DMS 273 treated with DMSO at 0.1 percent for 48 hours (cell line): ENCODE results near the gene NFU1.
A peak's percentile ranks its signal among the peaks of the same experiment; 100 is the strongest.
"Not testable (repeated sequence)": the region's sequence is repeated elsewhere in the genome, so short reads cannot be mapped to it uniquely, and the experiment has no call there.

Experiments used
- DNase-seq: peaks from one replicate; lab custom pipeline; 2025; lab: John Stamatoyannopoulos, UW

Gene NFU1

DNA sequence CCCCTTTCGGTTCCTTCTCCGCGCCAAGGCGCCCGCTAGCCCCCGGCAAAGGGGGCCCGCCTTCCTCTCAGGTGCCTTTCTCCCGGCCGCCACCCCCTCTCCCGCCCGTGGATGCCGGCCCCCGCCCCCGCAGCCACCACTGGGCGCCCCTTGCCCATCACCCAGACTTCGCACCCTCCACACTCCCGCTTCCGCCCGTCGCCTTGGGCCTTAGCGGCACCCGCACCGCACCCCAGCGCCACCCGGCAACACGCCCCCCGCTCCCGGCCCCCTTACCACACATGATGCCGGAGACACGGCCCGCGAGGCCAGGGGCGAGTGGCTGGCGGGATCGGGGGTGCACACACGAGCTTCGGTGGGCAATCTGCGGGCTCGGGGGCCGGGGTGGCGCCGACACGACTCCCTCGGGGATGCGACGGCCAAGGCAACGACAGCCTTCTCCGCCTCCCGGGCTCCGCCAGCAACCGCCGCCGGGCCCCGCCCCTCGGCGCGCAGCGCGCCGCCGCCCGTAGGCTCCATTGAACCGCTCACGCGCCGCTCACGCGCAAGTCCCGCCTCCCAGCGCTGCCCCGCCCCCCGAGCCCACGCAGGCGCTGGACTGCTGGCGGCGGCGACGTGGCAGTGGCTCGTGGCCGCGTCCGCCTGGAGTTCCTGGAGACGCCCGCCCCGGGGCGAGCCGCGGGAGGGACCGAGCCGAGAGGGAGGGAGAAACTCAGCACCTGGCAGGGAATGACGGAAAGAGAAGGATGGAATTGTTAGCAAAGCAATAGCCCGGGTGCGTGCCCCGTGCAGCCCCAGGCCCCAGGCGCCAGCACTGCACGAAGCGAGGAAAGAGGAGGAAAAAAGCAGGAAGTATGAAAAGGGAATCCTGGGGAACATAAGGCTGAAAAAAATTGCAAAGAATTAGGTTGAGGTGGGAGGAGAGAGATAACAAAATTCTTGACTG lies 50.2 kb downstream of the NFU1 start, which contains the start of gene GFPT1:
GFPT1 (minus strand) TSS at position 439 of the 946 bp plus-strand sequence; CDS start at position 283, 156 bp downstream.
- DNase-seq, result peak; percentile 75

DNA sequence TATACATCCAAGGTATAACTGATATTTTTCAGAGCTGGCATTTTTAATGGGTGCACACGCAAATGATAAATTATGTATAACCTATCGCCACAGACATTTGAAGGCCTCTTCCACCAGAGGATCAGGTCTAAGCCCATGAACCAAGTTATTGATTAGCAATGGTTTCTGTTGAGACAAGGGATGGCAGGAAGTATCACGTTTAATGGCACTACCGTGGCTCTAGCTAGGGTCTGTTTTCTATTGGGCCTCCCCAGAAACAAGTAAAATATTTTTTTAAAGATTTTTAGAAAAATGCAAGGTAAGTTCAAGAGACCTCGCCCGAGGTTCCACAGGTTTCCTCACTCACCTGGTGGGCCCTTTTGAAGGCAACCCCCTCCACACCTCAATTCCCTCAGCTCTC lies 50.9 kb downstream of the NFU1 start:
- no peak for DNase-seq

DNA sequence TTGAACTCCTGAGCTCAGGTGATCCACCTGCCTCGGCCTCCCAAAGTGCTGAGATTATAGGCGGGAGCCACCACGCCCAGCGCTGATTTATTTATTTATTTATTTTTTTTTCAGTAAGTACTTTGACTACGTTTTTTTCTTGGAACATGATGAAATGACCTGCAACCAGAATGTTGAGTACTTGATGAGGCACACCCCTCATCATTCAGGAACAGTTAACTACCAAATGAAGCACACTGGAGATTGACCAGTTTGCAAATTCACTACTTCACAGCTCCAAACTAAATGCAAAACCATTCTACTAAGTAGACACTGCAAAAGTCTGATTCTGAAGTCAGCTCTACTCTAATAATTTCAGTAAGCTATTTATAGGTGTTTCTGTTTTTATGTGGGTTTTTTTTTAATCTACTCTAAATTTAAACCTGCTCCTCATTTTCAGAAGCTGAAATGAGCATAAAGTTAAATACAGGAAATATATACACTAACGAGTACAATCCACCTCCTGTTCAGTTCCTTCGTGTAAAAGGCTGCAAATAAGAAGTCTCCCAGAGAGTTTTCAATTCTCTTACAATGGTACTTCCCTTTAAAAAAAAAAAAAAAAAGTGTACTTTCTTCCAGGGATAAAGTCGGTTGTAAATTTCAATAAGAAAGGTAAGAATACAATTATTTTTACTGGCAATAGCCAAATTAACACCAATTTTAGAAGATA lies 51.6 kb downstream of the NFU1 start:
- no peak for DNase-seq

DNA sequence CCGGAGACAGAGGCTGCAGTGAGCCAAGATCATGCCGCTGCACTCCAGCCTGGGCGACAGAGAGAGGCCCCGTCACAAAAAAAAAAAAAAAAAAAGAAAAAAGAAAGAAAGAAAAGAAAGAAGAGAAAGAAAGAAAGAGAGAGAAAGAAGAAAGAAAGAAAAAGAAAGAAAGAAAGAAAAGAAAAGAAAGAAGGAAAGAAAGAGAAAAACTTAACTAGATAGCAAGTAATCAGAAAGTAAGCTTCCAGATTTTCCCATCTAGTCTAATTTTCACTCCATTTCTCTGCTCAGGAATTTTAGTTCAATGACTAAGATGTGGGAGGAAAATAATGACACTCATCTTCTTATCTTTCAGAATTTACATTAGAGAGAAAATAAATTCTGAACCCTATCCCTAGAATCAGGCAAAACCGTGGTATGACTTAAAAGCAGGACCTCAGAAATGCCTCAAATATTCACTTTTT lies 52.6 kb downstream of the NFU1 start:
- DNase-seq, result no peak

DNA sequence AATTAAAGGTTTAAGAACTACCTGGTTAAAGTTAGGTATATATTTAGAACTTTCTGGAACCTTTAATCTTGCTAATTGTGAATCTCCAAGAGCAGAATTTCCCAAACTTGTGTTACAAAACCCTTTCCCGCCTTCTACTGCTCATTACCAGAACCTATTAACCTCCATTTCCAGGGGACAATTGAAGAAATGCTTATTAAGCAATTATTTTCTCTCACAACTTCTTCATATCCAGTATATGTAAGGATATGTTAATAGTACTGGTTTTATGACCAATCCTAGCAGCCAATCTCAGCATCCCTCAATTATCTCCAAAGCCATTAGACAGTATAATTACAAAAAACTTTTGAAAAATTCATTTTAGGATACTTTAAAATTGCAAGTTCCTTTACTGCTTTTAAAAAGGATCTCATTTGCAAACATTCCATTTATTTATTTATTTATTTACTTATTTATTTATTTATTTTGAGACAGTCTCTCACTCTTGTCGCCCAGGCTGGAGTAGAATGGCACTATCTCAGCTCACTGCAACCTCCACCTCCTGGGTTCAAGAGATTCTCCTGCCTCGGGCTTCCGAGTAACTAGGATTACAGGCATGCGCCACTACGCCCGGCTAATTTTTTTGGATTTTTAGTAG lies 53.9 kb downstream of the NFU1 start:
- no peak for DNase-seq

DNA sequence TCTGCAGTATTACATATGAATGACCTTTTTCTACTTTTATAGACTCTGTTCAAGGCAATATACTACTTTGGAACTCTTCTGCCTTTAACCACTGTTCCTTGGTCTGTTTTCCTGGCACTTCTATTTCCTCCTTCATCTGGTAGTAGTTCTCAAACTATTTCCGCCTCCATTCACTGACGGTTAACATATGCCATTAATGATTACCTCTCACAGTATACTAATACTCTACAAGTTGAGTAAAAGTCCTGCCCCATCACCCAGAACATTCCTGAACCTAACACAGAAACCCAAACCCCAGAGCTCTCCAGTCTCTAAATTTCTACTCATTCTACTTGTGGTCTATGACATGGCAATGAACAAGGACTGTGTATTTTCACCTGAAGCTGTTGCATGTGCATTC lies 54.7 kb downstream of the NFU1 start:
- DNase-seq, result no peak

DNA sequence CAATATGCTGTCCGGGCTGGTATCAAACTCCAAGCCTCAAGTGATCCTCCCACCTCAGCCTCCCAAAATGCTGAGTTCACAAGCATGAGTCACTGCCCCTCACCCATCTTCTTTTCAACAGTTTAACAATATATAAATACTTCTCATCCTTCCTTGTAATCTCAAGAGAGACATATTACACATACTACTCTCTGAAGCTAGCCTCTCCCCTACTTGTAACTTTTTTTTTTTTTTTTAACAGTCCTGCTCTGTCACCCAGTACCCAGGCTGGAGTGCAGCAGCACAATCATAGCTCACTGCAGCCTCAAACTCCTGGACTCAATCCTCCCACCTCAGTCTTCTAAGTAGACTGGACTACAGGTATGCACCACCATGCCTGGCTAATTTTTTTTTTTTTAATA lies 55.9 kb downstream of the NFU1 start:
- DNase-seq, result no peak

DNA sequence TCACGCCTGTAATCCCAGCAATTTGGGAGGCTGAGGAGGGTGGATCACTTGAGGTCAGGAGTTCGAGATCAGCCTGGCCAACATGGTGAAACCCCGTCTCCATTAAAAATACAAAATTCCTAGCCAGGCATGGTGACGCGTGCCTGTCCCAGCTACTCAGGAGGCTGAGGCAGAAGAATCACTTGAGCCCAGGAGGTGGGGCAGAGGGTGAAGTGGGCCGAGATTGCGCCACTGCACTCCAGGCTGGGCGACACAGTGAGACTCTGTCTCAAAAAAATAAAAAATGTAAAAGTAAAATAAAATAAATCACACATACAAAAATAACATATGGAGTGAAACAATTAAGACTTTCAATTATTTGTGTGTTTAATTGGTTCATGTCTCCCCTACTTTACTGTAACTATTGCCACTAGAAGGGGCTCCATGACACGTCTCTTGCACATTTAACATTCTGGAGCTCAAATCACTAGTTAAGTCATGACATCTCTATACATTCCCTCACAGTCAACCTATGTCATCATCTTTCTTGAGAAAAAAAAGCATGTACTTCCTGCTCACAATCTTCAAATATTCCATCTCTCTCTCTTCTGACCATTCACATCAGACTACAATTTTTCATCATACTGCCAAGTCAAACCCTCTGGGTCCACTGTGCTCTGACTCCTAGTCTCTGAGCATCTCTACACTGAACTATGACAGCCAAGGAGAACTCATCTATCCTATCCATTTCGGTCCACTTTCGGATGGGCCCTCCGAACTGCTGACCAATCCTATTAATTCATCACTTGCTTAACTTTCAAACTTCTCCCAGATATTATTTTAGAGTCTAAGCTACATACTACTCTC lies 56.9 kb downstream of the NFU1 start:
- DNase-seq, result no peak

DNA sequence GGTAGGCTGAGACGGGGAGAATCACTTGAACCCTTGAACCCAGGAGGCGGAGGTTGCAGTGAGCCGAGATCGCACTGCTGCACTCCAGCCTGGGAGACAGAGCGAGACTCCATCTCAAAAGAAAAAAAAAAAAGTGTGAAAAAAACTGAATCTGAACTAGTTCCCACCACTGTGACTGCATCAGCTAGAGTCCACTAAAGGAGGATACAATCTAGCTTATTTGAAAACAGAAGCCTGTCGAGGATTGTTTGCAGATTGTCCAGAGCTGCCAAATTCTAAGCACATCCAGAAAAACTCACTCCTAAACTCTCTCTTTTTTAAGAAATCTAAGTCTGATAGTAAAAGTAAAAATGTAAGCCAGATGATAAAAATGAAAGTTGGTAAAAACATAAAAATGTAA lies 60.8 kb downstream of the NFU1 start:
- no peak for DNase-seq

DNA sequence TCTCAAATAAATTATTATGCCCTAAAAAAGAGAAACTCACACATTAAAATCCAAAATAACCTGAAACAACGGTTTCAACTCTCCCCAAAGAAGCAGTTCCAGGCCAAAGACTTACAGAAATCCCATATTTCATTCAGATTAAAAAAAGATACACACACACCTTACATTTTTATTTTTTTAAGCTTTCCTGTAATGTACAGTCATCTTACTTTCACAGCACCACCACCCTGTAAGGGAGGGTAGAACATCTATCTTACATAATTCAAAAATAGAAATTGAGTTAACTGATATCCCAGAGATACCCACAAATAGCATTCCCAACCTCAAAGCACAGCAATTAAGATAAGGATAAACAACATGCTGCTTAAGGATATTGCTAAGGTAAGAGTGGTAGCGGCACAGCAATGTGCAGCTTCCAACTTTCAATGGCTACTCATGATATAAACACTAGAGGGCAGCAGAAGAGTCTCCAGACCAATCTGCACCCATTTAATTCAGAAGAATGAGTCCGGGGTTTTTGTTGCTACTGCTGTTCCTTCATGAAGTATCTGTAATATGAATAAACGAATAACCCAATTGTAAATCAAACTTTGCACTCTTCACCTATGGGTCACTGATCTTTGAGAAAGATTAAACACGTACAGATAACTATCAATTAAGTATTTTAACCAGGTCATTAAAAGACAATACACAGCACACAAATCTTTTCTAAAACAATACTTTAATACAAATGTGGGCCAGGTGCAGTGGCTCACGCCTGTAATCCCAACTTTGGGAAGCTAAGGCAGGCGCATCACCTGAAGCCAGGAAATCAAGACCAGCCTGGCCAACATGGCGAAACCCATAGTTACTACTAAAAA lies 61.5 kb downstream of the NFU1 start:
- DNase-seq, result no peak

DNA sequence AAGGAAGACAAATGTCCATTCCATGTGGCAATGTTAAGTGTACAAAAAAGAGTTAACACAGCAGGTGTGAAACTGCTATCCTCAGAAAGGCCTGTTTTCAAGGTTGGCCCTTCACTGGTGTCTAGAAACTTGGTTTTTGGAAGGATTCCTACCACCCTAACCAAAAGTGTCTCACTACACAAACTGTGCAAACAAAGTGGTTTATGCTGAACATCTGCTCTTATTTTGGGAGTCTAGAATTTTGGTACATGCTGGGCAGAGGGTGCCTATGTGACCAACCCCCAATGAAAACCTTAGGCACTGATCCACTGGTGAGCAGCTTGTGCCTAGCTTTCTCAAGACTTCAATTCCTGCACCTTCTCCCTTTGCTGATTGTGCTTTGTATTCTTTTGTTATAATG lies 64.5 kb downstream of the NFU1 start:
- DNase-seq, result no peak

DNA sequence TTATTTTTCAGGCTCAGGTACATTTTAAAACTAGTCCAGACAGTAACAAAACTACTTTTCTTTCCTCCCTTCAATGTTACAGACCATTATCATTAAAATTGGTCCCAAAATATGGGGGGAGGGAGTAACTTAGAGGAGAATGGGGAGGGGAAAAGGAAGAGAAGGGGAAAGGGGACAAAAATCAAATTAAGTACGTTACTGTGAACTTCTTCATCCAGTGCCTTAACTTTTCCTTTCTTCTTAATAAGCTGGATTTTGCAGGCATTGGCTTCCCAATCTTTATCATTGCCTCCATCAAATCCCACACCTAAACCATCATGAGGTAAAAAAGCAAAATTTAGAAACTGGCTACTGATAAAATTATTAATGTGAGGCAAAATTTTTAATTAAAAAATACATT lies 67.4 kb downstream of the NFU1 start:
- DNase-seq, result no peak

DNA sequence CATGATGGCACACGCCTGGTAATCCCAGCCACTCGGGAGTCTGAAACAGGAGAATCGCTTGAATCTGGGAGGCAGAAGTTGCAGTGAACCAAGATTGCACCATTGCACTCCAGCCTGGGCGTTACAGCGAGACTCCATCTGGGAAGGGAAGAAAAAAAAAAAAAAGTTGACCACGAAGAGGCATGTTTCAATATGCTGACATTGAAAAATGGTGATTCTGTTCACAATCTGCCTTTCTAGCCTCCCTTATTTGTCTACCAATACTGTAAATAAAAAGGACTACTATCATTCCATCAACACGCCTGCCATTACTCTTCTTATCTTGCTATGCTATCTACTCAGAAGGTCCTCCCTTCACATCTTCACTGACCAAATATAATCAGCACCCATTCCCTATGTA lies 68.6 kb downstream of the NFU1 start:
- DNase-seq, result no peak

DNA sequence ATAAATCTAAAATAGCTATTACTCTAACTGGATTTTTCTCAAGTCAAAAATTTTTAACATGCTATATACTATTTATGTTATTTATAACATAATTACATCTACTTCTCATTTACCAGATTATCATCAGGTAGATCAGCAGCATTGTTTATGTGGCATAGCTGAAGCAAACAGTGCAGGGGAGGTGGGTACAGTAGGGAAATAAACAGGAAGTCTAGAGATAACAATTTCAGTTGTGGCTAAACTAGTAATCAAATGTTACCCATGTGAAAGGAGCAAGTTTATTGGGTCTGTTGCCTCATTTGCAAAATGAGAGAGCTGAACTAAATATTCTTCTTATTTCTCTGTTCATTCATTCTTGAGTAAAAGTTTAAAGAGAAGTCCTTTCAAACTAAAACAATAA lies 77.9 kb downstream of the NFU1 start:
- no peak for DNase-seq

DNA sequence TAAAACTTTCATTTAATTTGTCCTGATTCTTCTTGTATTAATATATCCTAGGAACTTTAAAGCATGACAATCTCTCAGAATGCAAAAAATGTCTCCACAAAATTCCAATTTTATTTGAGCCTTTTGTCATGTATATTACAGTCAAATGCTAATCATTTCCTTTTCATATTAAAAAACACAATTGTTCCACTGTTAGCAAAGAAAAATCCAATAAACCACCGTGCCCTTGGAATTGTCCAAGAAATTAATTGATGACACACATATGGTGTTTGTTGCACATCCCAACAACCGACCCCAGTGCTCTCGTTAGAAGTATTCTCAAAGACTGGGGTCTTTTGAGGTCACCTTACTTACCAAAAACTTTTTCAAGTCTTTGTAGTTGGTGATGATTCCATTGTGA lies 78.3 kb downstream of the NFU1 start:
- DNase-seq, result no peak

DNA sequence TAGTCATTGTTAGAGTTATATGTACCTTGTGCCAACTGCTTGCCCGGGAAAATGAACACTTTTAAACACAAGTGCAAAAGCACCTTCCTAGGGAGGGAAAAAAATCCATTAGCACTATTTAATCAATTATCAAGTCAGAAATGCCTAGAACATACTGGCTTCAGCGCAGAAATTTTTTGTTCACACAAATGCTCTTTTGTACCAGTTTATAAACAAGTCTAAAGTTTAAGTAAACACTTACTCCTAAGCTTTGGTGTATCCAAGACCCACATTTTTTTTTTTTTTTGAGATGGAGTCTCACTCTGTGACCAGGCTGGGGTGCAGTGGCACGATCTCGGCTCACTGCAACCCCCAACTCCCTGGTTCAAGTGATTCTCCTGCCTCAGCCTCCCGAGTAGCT lies 80.8 kb downstream of the NFU1 start:
- DNase-seq, result no peak

DNA sequence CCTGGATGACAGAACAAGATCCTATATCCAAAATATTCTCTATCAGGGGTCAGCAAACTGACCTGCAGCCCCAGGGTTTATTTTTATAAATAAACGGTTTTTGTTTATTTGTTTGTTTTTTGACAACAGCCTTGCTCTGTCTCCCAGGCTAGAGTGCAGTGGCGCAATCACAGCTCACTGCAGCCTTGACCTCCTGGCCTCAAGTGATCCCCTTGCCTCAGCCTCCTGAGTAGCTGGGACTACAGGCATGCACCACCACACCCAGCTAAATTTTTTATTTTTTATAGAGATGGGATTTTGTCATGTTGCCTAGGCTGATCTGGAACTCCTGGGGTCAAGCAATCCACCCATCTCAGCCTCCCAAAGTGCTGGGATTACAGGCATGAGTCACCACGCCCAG lies 82.3 kb downstream of the NFU1 start:
- DNase-seq, result not testable (repeated sequence)

DNA sequence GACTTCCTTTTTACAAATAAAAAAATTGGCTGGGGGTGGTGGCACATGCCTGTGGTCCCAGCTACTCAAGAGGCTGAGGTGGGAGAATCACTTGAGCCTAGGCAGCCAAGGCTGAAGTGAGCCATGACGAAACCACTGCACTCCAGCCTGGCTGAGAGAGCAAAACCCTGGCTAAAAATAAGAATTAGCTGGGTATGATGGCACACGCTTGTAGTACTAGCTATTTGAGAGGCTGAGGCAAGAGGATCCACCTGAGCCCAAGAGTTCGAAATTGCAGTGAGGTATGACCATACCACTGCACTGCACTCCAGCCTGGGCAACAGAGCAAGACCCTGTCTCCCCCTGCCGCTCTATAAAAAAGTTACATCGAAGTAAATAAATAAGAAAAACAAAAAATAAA lies 83.9 kb downstream of the NFU1 start:
- no peak for DNase-seq

DNA sequence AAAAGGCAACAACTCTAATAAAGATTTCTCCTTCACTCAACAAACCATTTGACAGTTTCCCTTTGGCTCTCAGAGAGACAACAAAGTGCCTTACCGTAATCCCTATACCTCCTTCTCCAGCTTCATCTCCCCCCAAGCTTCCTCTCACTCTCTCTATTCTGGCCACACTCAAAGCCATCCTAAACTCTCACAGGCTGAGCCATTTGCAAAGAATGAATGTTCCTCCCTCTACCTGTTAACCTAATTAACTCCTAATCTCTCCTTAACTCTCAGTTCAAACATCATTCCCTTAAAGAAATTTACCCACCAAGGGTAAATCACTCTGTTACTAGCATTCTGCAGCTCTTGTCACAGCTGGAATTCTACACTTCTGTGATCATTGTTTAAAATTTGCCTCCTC lies 88.5 kb downstream of the NFU1 start:
- no peak for DNase-seq
